ENCODE measurements around the gene MINDY4. TPM values are rescaled to one million over a fixed set of nuclear protein-coding genes. Genes with fewer than 3 reads are reported as not detected.

The MINDY4 gene
- total RNA-seq, 2 donors from 2014 or later: 8.1 to 31.9 TPM

GRCh38 chr7:30739691-30740090 lies 31.5 kb upstream of the MINDY4 start:
- H3K27me3 ChIP-seq (replicated peaks; ENCODE audit: insufficient read depth): no peaks in the 10 kb centered on the region
- intact Hi-C loops (cut with DNase I): loop anchor here (5.0 to 10.0 kb wide), 3 partner anchors 105 to 238 kb away; no protein-coding TSS in a partner anchor
- WGBS: 97% methylated on average over 2 of the region's 2 CpGs
- no peaks in the 10 kb centered on the region for H3K4me1 ChIP-seq (replicated peaks)
- H3K36me3 ChIP-seq: no peaks in the 10 kb centered on the region
- TF ChIP-seq POLR2AphosphoS5 (IDR thresholded peaks at IDR 0.05) (no peak), POLR2A (IDR thresholded peaks at IDR 0.05) (no peak), CTCF (IDR thresholded peaks at IDR 0.05) (no peak)
- H3K4me3 ChIP-seq: no peak overlapping the region
- no peaks in the 10 kb centered on the region for H3K9me3 ChIP-seq
- no peak overlapping the region for H3K27ac ChIP-seq
- no peak for DNase-seq (ENCODE audit: low spot score)

- no peak overlapping the region for H3K27ac ChIP-seq
- no peak overlapping the region for H3K4me3 ChIP-seq
- H3K36me3 ChIP-seq: no peaks in the 10 kb centered on the region
- peak; percentile 57 for DNase-seq (ENCODE audit: low spot score)
- TF ChIP-seq POLR2AphosphoS5 (IDR thresholded peaks at IDR 0.05): peak; percentile 33
- TF ChIP-seq POLR2A (IDR thresholded peaks at IDR 0.05): no peak
- peak; percentile 85 to 91 (median 88) for TF ChIP-seq CTCF (IDR thresholded peaks at IDR 0.05)
- no peaks in the 10 kb centered on the region for H3K27me3 ChIP-seq (replicated peaks; ENCODE audit: insufficient read depth)
- no peaks in the 10 kb centered on the region for H3K9me3 ChIP-seq
- no peaks in the 10 kb centered on the region for H3K4me1 ChIP-seq (replicated peaks)
- WGBS: 26% methylated on average over 14 of the region's 14 CpGs
- intact Hi-C loops (cut with DNase I): loop anchor here (5.0 to 10.0 kb wide), 2 partner anchors 176 to 237 kb away; no protein-coding TSS in a partner anchor
These were observed 30.6 kb upstream of the MINDY4 start for GRCh38 chr7:30740417-30741181.

- intact Hi-C loops (cut with DNase I): loop anchor here (5.0 to 10.0 kb wide), 2 partner anchors 176 to 236 kb away; no protein-coding TSS in a partner anchor
- Histone ChIP-seq H3K9me3 (no peaks in the 10 kb centered on the region), H3K36me3 (no peaks in the 10 kb centered on the region), H3K27me3 (replicated peaks; ENCODE audit: insufficient read depth) (no peaks in the 10 kb centered on the region), H3K4me3 (no peak overlapping the region), H3K27ac (no peak overlapping the region), H3K4me1 (replicated peaks) (no peaks in the 10 kb centered on the region)
- WGBS: 96% methylated on average over 8 of the region's 8 CpGs
- TF ChIP-seq POLR2AphosphoS5 (IDR thresholded peaks at IDR 0.05) (no peak), CTCF (IDR thresholded peaks at IDR 0.05) (no peak), POLR2A (IDR thresholded peaks at IDR 0.05) (no peak)
- DNase-seq (ENCODE audit: low spot score): no peak
These were observed 29.9 kb upstream of the MINDY4 start for GRCh38 chr7:30741289-30741688.

- Histone ChIP-seq H3K27me3 (replicated peaks; ENCODE audit: insufficient read depth) (no peaks in the 10 kb centered on the region), H3K36me3 (no peaks in the 10 kb centered on the region), H3K4me3 (no peak overlapping the region), H3K4me1 (replicated peaks) (no peaks in the 10 kb centered on the region), H3K27ac (no peak overlapping the region), H3K9me3 (no peaks in the 10 kb centered on the region)
- TF ChIP-seq POLR2A (IDR thresholded peaks at IDR 0.05) (no peak), POLR2AphosphoS5 (IDR thresholded peaks at IDR 0.05) (no peak), CTCF (IDR thresholded peaks at IDR 0.05) (no peak)
- intact Hi-C loops (cut with DNase I): loop anchor here (5.0 to 10.0 kb wide), 2 partner anchors 179 to 234 kb away; no protein-coding TSS in a partner anchor
- 71% methylated on average over 8 of the region's 8 CpGs for WGBS
- no peak for DNase-seq (ENCODE audit: low spot score)
These were observed 27.7 kb upstream of the MINDY4 start for GRCh38 chr7:30743371-30744074.
